Prostate gland (tissue), 2 donors: ENCODE data around the gene ZNF768. TPM values are rescaled to one million over a fixed set of nuclear protein-coding genes. Genes with fewer than 3 reads are reported as not detected.

ENCODE experiments used
- DNase-seq: peaks from one replicate; pipeline ENCODE4 v3.0.0-alpha.2; 2019; ENCODE audit warnings: low spot score
- H3K27ac ChIP-seq, 2 donors: fragments of 200-600 bp; sonication (generic); 2 replicates each; pipeline ENCODE4 v1.5.1; 2017 to 2019
- H3K27me3 ChIP-seq: fragments of 200-600 bp; sonication (generic); replicated peaks from 2 replicates; pipeline ENCODE4 v1.5.1; 2019; ENCODE audit not compliant: insufficient read depth
- H3K36me3 ChIP-seq, 2 donors: fragments of 200-600 bp; sonication (generic); 1 replicate in 1 of 2; 2 replicates in 1 of 2; pipeline versions ENCODE4 v1.5.1 to v1.8.1; 2017 to 2019
- H3K4me1 ChIP-seq: fragments of 200-600 bp; sonication (generic); replicated peaks from 2 replicates; pipeline ENCODE4 v1.5.1; 2019
- H3K4me3 ChIP-seq, 2 donors: fragments of 200-600 bp; sonication (generic); 2 replicates each; pipeline ENCODE4 v1.5.1; 2017 to 2019
- H3K9me3 ChIP-seq: fragments of 200-600 bp; sonication (generic); 2 replicates; pipeline ENCODE4 v1.5.1; 2017
- POLR2A ChIP-seq: fragments of 450-650 bp; IDR thresholded peaks from one replicate; pipeline ENCODE4 v1.6.1; 2016; ENCODE audit warnings: antibody characterized with exemption, mild to moderate bottlenecking
- POLR2AphosphoS5 ChIP-seq: sonication (generic); formaldehyde crosslinking; IDR thresholded peaks from one replicate; pipeline ENCODE4 v1.6.1; 2017; ENCODE audit warnings: antibody characterized with exemption
- WGBS: methylation state at CpG from one replicate; pipeline ENCODE4 v1.1.5; 2018; 5-methylcytosine and 5-hydroxymethylcytosine counted together
- intact Hi-C: fragments of 100-400 bp; cut with DNase I; formaldehyde crosslinking; loops from one replicate; pipeline ENCODE4 v1.14.2; 2022
- total RNA-seq, 2 donors: library from RNA; depleted of rRNA; stranded (reverse); fragments of >200 nt; gene quantifications; one replicate each; pipeline ENCODE4 v1.1.0, GENCODE V29; 2016
- TF ChIP-seq, protein P1 (sequence below), 4 experiments: fragments of 200-600 bp in 2 of 4; fragments of 450-650 bp in 2 of 4; sonication (generic) in 2 of 4; IDR thresholded peaks; 1 replicate in 3 of 4; 2 replicates in 1 of 4; pipeline ENCODE4 v1.5.1; 2016 to 2019; ENCODE audit warnings: antibody characterized with exemption in 4 of 4, mild to moderate bottlenecking in 2 of 4, moderate library complexity in 2 of 4

ZNF768 gene
- total RNA-seq, 2 donors from 2014 or later, result 46.5 to 61.1 TPM

DNA sequence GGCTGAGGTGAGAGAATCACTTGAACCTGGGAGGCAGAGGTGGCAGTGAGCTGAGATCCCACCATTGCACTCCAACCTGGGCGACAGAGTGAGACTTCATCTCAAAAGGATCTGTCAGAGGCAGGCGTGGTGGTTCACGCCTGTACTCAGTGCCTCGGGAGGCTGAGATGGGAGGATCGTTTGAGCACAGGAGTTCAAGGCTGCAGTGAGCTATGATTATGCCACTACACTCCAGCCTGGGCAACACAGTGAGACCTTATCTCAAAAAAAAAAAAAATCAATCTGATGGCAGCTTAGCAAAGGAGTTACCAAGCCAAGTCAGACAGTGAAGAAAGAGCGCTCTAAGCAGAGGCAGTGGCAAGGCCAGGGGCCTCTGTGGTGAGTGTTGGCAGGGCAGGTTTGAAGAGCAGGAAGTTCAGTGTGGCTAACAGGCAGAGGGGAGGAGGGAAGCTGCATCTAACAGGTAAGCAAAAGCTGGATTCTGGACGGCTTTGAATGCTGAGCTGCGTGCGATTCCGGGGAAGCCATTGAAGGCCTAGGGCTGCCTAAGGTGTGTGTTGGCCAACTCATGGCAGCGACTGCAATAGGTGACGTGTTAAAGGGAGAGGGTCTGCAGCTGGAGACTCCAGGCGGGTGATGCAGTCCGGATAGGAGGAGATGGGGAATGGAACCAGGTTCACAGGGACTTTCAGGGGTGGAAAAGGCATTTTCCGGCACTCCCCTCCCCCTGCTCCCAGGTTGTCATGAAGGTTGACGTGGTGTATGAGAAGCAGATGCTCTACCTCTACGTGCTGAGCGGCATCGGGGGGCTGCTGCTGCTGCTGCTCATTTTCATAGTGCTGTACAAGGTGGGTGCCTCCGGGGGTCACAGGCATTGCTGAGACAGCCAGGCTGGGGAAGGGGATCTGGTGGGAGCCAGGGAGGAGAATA is 7.0 kb downstream of the ZNF768 start:
- Histone ChIP-seq H3K27me3 (no peaks in the 10 kb centered on the region), H3K27ac (no peak overlapping the region), H3K36me3 (no peaks in the 10 kb centered on the region), H3K4me3 (no peak overlapping the region), H3K9me3 (no peaks in the 10 kb centered on the region), H3K4me1 (no peaks in the 10 kb centered on the region)
- intact Hi-C loops, result no loop called here
- DNase-seq, result no peak
- 81% methylated on average over 20 of the region's 20 CpGs for WGBS
- no peak for TF ChIP-seq POLR2AphosphoS5
- TF ChIP-seq POLR2A, result no peak

DNA sequence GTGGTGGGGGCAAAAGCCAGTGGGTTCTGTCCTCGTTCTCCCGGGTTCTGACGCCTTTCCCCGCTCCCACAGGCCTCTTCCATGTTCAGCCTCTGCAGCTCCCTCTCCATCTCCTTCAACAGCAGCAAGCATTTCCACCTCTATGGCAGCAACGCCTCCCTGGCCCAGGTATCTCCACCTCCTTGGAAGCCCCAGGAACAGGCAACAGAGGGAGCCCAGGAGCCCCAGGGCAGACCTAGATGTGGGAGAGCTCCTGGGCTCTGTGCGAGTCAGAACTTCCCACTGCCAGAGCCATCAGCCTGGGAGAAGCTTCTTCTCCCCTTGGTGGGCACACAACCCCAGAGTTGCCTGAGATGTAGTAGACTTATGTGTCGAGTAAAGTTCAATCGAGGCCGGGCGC is 7.8 kb downstream of the ZNF768 start:
- 86% methylated on average over 10 of the region's 10 CpGs for WGBS
- Histone ChIP-seq H3K27ac (no peak overlapping the region), H3K9me3 (no peaks in the 10 kb centered on the region), H3K36me3 (no peaks in the 10 kb centered on the region), H3K27me3 (no peaks in the 10 kb centered on the region), H3K4me1 (no peaks in the 10 kb centered on the region), H3K4me3 (no peak overlapping the region)
- DNase-seq, result no peak
- TF ChIP-seq POLR2A (no peak), POLR2AphosphoS5 (no peak)
- TF ChIP-seq, protein P1, sequence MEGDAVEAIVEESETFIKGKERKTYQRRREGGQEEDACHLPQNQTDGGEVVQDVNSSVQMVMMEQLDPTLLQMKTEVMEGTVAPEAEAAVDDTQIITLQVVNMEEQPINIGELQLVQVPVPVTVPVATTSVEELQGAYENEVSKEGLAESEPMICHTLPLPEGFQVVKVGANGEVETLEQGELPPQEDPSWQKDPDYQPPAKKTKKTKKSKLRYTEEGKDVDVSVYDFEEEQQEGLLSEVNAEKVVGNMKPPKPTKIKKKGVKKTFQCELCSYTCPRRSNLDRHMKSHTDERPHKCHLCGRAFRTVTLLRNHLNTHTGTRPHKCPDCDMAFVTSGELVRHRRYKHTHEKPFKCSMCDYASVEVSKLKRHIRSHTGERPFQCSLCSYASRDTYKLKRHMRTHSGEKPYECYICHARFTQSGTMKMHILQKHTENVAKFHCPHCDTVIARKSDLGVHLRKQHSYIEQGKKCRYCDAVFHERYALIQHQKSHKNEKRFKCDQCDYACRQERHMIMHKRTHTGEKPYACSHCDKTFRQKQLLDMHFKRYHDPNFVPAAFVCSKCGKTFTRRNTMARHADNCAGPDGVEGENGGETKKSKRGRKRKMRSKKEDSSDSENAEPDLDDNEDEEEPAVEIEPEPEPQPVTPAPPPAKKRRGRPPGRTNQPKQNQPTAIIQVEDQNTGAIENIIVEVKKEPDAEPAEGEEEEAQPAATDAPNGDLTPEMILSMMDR (IDR thresholded peaks at IDR 0.05), result no peak
- intact Hi-C loops, result no loop called here

DNA sequence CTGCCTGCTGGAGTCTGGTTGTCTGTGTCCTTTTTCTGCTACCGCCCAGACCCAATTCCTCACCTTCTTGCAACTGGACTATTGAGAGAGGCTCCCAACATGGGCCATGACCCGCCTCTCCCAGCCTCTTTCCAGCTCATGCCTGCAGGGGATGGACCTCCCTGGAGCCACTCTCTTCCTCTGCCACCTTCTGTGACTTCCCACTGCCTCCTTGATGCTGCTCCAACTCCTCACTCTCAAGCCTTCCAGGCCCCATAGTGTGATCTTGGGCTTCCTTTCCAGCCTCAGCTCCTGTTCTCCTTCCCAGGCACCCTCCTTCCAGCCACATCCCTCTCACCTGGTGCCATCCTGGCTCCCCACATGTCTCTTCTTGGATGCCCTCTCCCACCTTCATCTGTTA is 11.1 kb downstream of the ZNF768 start:
- TF ChIP-seq, protein P1 (IDR thresholded peaks at IDR 0.05), result no peak
- TF ChIP-seq POLR2AphosphoS5, result no peak
- TF ChIP-seq POLR2A, result no peak
- Histone ChIP-seq H3K27me3 (no peaks in the 10 kb centered on the region), H3K9me3 (no peaks in the 10 kb centered on the region), H3K36me3 (no peaks in the 10 kb centered on the region), H3K4me3 (no peak overlapping the region), H3K4me1 (no peaks in the 10 kb centered on the region), H3K27ac (no peak overlapping the region)
- DNase-seq, result no peak
- WGBS, result 68% methylated on average over 2 of the region's 2 CpGs
- intact Hi-C loops, result no loop called here

DNA sequence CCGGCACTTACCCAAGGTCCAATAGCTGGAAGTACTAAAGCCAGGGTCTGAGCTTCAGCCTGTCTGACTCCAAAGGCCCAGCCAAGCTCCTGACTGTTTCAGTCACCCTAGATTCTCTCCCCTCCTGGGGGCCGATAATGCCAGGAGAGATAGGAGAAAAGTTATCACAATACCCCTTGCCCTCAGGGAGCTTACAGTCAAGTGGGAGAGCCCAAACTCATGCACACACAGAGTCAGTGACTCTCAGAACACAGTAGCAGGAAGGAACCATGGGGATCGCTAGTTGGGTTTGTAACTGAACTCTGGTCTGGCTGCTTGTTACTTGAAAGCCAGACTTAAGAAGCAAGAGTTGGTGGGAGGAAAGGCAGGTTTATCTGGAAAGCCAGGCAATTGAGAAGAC is 14.9 kb downstream of the ZNF768 start:
- no peaks in the 10 kb centered on the region for H3K36me3 ChIP-seq
- no peak overlapping the region for H3K27ac ChIP-seq
- no peaks in the 10 kb centered on the region for H3K9me3 ChIP-seq
- no peaks in the 10 kb centered on the region for H3K27me3 ChIP-seq
- TF ChIP-seq, protein P1 (IDR thresholded peaks at IDR 0.05), result no peak
- TF ChIP-seq POLR2A (no peak), POLR2AphosphoS5 (no peak)
- H3K4me3 ChIP-seq, result no peak overlapping the region
- H3K4me1 ChIP-seq, result no peaks in the 10 kb centered on the region
- intact Hi-C loops, result no loop called here
- no peak for DNase-seq
- 90% methylated on average over 3 of the region's 3 CpGs for WGBS

DNA sequence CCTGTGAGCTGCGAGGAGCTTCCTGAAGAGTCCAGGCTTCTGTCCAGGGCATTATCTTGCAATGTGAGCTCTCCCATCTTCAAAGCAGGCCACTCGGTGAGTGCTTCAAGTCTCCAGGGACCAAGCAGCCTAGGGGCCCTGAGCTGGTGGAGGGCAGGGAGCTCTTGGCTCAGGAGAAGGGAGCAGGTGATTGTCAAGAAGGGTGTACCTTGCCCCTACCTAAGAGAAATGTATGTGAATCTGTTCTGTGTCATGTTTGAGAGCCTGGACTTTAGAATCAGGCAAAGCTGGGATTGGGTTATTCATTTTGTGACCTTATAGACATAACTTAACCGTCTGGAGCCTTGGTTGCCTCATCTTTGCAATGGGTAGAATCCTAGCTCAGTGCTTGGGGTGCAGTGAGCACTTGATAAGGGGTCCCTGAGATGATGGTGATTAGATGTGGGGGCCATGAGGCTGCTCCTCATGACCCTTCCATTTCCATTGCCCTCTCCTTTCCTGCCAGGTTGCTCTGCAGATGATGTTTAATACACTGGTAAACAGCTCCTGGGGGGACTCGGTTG is 15.9 kb downstream of the ZNF768 start:
- 74% methylated on average over 4 of the region's 4 CpGs for WGBS
- no peaks in the 10 kb centered on the region for H3K36me3 ChIP-seq
- intact Hi-C loops, result no loop called here

More for the DNA sequence above, 15.9 kb downstream of the ZNF768 start:
- no peak overlapping the region for H3K4me3 ChIP-seq
- no peaks in the 10 kb centered on the region for H3K27me3 ChIP-seq
- H3K27ac ChIP-seq, result no peak overlapping the region
- H3K9me3 ChIP-seq, result no peaks in the 10 kb centered on the region
- H3K4me1 ChIP-seq, result no peaks in the 10 kb centered on the region
- TF ChIP-seq, protein P1 (IDR thresholded peaks at IDR 0.05), result no peak
- TF ChIP-seq POLR2AphosphoS5, result no peak
- TF ChIP-seq POLR2A, result no peak
- DNase-seq, result no peak
